SU-DHL-6 (cell line): ENCODE results near the gene ADAMTS18.
"Not testable (repeated sequence)": the region's sequence is repeated elsewhere in the genome, so short reads cannot be mapped to it uniquely, and the experiment has no call there.

Source experiments
- H2AFZ ChIP-seq: fragments of 200-600 bp; sonication (generic); 2 replicates; pipeline ENCODE4 v1.6.1; 2014; ENCODE audit warnings: low read depth, mild to moderate bottlenecking, moderate library complexity, mixed read lengths, antibody characterized with exemption, low read length; ENCODE audit not compliant: severe bottlenecking
- H3F3A ChIP-seq: fragments of 200-600 bp; shearing (Covaris generic); 2 replicates; pipeline ENCODE4 v1.6.0; 2016; ENCODE audit warnings: antibody characterized with exemption, mild to moderate bottlenecking; ENCODE audit not compliant: insufficient read depth
- H3K27ac ChIP-seq: fragments of 200-600 bp; sonication (generic); 2 replicates; pipeline ENCODE4 v1.5.1; 2016; ENCODE audit warnings: low read depth, mild to moderate bottlenecking, low read length, moderate library complexity, mixed read lengths
- H3K27me3 ChIP-seq: fragments of 200-600 bp; sonication (generic), shearing (Covaris generic); 2 replicates; pipeline ENCODE4 v1.6.0; 2014; ENCODE audit warnings: mild to moderate bottlenecking, low read length
- H3K36me3 ChIP-seq: fragments of 200-600 bp; sonication (generic); 2 replicates; pipeline ENCODE4 v1.6.1; 2014; ENCODE audit warnings: mild to moderate bottlenecking, low read length, mixed read lengths
- H3K4me2 ChIP-seq: fragments of 300-600, 200-600 bp; shearing (Covaris generic), sonication (generic); 2 replicates; pipeline ENCODE4 v1.6.0; 2014; ENCODE audit warnings: low read length, low read depth, mild to moderate bottlenecking; ENCODE audit not compliant: poor library complexity, severe bottlenecking
- H3K4me3 ChIP-seq: fragments of 200-600 bp; sonication (generic); 2 replicates; pipeline ENCODE4 v1.5.1; 2014; ENCODE audit warnings: antibody characterized with exemption, low read length, mild to moderate bottlenecking, mixed read lengths; ENCODE audit not compliant: insufficient read depth, poor library complexity, severe bottlenecking
- H3K79me2 ChIP-seq: fragments of 200-600 bp; sonication (generic); 2 replicates; pipeline ENCODE4 v1.6.1; 2014; ENCODE audit warnings: mild to moderate bottlenecking, low read length, moderate library complexity; ENCODE audit not compliant: insufficient read depth
- H3K9ac ChIP-seq: fragments of 200-600 bp; sonication (generic); 2 replicates; pipeline ENCODE4 v1.7.0; 2014; ENCODE audit warnings: mild to moderate bottlenecking, low read length
- H3K9me2 ChIP-seq: fragments of 200-600 bp; sonication (generic); replicated peaks from 2 replicates; pipeline ENCODE4 v1.6.1; 2014; ENCODE audit warnings: low read length; ENCODE audit not compliant: insufficient read depth
- H3K9me3 ChIP-seq: fragments of 200-600 bp; sonication (generic); 2 replicates; pipeline ENCODE4 v1.6.1; 2014; ENCODE audit warnings: low read length, mixed read lengths; ENCODE audit not compliant: insufficient read depth
- H4K20me1 ChIP-seq: fragments of 200-600 bp; sonication (generic); 2 replicates; pipeline ENCODE4 v1.6.1; 2014; ENCODE audit warnings: low read depth, mild to moderate bottlenecking, antibody characterized with exemption, low read length, moderate library complexity, mixed read lengths
- EZH2phosphoT487 ChIP-seq: fragments of 200-600 bp; sonication (generic), shearing (Covaris generic); conservative IDR thresholded peaks from 2 replicates; pipeline ENCODE4 v1.6.1; 2018; ENCODE audit warnings: mild to moderate bottlenecking, antibody characterized with exemption, low read length, moderate library complexity, mixed read lengths
- TF ChIP-seq, protein P1 (sequence below): fragments of 200-600 bp; sonication (generic); IDR thresholded peaks from one replicate; pipeline ENCODE4 v1.5.1; 2017; ENCODE audit warnings: antibody characterized with exemption, mild to moderate bottlenecking, low read length, moderate library complexity; ENCODE audit not compliant: insufficient read depth, poor library complexity, severe bottlenecking

Gene ADAMTS18

DNA sequence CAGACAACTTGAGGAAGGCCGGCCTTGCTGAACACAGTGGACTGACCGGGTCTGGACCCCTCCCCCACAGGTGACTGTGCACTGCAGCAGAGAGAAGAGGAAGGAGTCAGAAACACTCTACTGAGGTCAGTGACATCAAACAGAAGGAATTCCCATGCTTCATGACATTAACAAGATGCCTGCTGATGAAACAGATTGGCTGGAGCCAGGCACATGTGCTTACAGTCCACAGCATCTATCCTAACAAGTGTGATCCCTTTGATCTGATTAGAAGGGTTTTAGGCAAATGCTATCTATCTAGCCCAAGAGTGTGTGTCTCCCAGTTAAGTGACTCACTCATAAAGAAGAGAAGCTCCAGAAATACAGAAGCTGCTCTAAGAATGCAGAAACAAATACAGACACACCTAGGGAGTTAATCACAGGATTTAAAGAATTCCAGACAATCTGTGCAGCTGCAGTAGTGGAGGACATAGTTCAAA lies 145.5 kb downstream of the ADAMTS18 start:
- TF ChIP-seq, protein P1, sequence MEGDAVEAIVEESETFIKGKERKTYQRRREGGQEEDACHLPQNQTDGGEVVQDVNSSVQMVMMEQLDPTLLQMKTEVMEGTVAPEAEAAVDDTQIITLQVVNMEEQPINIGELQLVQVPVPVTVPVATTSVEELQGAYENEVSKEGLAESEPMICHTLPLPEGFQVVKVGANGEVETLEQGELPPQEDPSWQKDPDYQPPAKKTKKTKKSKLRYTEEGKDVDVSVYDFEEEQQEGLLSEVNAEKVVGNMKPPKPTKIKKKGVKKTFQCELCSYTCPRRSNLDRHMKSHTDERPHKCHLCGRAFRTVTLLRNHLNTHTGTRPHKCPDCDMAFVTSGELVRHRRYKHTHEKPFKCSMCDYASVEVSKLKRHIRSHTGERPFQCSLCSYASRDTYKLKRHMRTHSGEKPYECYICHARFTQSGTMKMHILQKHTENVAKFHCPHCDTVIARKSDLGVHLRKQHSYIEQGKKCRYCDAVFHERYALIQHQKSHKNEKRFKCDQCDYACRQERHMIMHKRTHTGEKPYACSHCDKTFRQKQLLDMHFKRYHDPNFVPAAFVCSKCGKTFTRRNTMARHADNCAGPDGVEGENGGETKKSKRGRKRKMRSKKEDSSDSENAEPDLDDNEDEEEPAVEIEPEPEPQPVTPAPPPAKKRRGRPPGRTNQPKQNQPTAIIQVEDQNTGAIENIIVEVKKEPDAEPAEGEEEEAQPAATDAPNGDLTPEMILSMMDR, result no peak
- no peak for TF ChIP-seq EZH2phosphoT487
- H3K27ac ChIP-seq, result no peak overlapping the region
- H2AFZ ChIP-seq, result no peak overlapping the region

DNA sequence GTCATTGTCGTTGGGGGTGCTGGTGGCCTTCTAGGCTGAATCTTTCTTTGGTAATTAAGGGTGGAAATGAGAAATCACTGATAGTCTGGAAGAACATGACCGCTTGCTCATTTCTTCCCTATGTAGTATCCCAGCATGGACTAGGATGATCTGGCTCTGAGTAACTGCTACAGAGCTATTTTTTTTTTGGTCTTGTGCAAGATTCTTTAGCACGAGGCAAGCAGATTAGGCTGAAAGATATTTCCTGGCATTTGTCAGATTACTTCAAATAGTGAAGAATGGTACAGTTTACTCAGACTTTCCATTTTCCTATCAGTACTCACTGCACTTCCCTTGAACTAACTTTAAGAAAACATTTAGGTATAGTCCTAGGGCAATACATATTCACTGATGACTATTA lies 146.6 kb downstream of the ADAMTS18 start:
- no peaks in the 10 kb centered on the region for H3K9me2 ChIP-seq
- no peaks in the 10 kb centered on the region for H3K9me3 ChIP-seq
- no peak overlapping the region for H3K4me2 ChIP-seq
- H2AFZ ChIP-seq, result no peak overlapping the region
- no peak overlapping the region for H3K27ac ChIP-seq
- H3K36me3 ChIP-seq, result no peaks in the 10 kb centered on the region
- H3K79me2 ChIP-seq, result no peaks in the 10 kb centered on the region
- no peaks in the 10 kb centered on the region for H3F3A ChIP-seq
- no peaks in the 10 kb centered on the region for H3K27me3 ChIP-seq
- no peak overlapping the region for H3K4me3 ChIP-seq
- H3K9ac ChIP-seq, result no peak overlapping the region
- TF ChIP-seq, protein P1, result no peak
- no peak for TF ChIP-seq EZH2phosphoT487
- no peaks in the 10 kb centered on the region for H4K20me1 ChIP-seq

More for the DNA sequence above, 145.5 kb downstream of the ADAMTS18 start:
- no peaks in the 10 kb centered on the region for H3K27me3 ChIP-seq
- no peaks in the 10 kb centered on the region for H4K20me1 ChIP-seq
- H3K4me3 ChIP-seq, result no peak overlapping the region
- no peaks in the 10 kb centered on the region for H3K9me3 ChIP-seq
- no peaks in the 10 kb centered on the region for H3K9me2 ChIP-seq
- no peak overlapping the region for H3K4me2 ChIP-seq
- no peaks in the 10 kb centered on the region for H3F3A ChIP-seq
- no peaks in the 10 kb centered on the region for H3K79me2 ChIP-seq
- no peaks in the 10 kb centered on the region for H3K36me3 ChIP-seq
- H3K9ac ChIP-seq, result no peak overlapping the region

DNA sequence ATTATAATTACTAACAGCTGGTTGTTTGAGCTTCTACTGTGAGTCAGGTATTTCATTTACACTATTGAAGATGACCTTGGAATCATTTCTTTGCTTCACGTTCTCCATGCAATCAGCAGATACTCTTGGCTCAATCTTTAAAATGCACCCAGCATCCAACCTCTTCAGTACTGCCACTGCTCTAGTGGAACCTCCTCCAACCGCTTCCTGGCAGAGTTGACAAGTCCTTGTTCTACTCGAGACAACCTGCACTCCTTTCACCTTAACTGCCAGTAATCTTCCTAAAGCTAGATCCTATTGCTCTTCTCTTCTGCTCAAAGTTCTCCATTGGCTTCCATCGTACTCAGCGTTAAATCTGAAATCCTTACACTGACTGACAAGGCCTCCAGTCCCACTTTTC lies 149.2 kb downstream of the ADAMTS18 start:
- Histone ChIP-seq H3K9ac (no peak overlapping the region), H3K4me2 (no peak overlapping the region), H3K9me2 (no peaks in the 10 kb centered on the region), H3K27me3 (no peaks in the 10 kb centered on the region), H3F3A (no peaks in the 10 kb centered on the region), H3K79me2 (no peaks in the 10 kb centered on the region), H3K4me3 (no peak overlapping the region), H3K27ac (no peak overlapping the region), H4K20me1 (no peaks in the 10 kb centered on the region), H3K9me3 (no peaks in the 10 kb centered on the region), H3K36me3 (no peaks in the 10 kb centered on the region), H2AFZ (no peak overlapping the region)
- TF ChIP-seq EZH2phosphoT487, result no peak

DNA sequence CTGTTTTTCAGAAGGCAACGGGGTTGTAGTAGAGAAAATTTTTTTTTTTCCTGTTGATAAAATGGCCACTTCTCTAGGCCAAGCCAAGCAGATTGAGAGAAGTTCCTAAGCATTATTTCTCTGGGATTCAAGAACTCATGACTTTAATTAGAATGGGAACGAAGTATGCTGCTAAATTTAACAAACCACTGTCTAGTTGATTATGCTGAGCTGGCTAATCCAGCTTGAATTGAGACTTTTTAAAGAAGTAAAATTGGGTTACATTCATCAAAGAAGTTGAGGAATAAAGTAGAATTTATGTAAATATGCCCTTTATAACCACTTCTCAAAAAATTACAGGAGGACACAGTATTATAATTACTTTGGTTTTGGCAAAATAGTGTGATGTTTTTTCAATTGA lies 152.5 kb downstream of the ADAMTS18 start:
- Histone ChIP-seq H3K4me2 (no peak overlapping the region), H3K36me3 (no peaks in the 10 kb centered on the region), H3K9me2 (no peaks in the 10 kb centered on the region), H4K20me1 (no peaks in the 10 kb centered on the region), H2AFZ (no peak overlapping the region), H3K27me3 (no peaks in the 10 kb centered on the region), H3K4me3 (no peak overlapping the region), H3K9ac (no peak overlapping the region), H3K79me2 (no peaks in the 10 kb centered on the region), H3K9me3 (no peaks in the 10 kb centered on the region), H3F3A (no peaks in the 10 kb centered on the region), H3K27ac (no peak overlapping the region)
- TF ChIP-seq EZH2phosphoT487, result no peak
- TF ChIP-seq, protein P1, result no peak

DNA sequence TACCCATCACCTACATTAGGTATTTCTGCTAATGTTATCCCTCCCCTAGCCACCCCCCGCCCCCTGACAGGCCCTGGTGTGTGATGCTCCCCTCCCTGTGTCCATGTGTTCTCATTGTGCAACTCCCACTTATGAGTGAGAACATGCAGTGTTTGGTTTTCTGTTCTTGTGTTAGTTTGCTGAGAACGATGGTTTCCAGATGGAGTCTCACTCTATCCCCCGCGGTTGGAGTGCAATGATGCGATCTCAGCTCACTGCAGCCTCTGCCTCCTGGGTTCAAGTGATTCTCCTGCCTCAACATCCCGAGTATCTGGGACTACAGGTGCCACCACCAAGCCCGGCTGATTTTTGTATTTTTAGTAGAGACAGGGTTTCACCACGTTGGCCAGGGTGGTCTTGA lies 155.5 kb downstream of the ADAMTS18 start:
- not testable (repeated sequence) for H3K4me3 ChIP-seq, H4K20me1 ChIP-seq, H2AFZ ChIP-seq, H3K27me3 ChIP-seq, H3K9me3 ChIP-seq, H3K4me2 ChIP-seq, H3K27ac ChIP-seq, H3K79me2 ChIP-seq, H3K9ac ChIP-seq, H3K9me2 ChIP-seq, H3F3A ChIP-seq, H3K36me3 ChIP-seq
